Eye (tissue), 1 donor: ENCODE results near the gene UNC119B.
"Not testable (repeated sequence)": the region's sequence is repeated elsewhere in the genome, so short reads cannot be mapped to it uniquely, and the experiment has no call there.

Source experiments
- DNase-seq: peaks from one replicate; pipeline ENCODE4 v3.0.0-alpha.2; 2015

UNC119B gene

DNA sequence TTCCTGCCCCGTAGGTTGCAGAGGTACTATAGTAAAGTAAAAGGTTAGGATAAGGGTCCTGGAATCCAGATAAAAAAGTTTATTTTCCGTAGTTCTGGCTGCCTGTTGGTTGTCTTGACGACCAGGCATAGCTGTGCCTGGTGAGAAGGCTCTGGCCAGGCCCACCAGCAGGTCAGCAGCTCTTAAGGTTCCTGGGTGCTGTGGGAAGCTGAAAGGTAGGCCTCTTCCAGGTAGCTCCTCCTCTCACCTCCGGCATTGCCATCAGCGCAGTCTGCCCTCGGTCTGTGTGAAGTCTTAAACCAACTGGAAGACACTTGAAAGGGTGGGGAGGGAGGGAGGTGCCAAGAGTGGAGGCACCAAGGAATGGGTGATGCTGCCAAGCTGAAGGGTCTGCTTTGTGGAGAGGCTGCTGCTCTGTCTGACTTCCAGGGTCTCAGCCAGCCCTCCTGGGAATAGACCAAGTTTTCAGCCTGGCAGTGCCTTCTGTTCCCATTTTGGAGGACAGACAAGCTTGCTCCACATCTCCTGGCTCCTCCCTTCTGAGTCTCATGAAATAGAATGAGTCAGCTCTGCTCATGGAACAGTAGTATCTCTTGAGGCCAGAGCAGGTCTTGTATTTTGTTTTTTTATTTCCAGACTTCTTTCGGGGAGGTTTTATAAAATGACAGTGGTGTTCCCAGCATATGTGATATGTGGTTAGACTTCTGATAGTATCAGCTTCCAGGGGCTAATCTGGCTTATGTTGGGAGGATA lies 10.2 kb downstream of the UNC119B start:
- DNase-seq: no peak

DNA sequence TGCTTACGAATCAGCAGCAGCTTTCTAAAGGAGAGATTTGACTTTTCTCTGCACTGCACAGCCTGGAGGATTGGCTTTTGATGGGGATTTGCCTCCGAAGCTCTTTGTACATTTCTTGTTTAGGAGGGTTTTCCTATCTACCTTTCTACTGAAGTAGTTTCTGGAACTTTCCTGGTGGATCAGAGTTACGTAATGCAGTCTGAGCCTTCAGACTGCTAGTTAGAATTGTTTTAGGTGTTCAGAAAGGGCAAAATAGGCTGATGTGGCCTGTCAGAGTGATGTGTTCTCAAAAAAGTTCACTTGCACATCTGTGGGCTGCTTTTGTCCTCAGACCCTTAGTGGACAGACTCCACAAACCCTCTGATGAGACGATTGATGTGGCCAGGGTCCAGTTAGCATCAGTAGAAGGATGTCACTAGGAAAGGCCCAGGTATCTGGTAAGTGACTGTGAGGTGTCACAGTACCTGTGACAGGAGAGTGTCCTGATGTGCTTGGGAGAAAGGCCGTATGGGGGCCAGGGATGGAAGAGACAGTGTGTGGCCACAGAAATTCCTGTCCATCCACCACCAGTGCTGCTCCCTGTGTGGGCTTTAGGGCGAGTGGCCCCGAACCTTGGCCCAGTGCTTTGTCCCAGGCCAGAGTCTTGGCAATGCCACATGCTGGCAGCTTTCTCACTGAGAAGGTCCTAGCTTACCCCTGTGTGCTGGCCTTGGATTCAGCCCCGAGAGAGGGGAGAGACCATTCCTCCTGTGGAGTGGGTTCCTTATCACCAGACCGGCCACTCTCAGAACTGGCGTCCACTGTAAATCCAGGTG lies 10.9 kb downstream of the UNC119B start:
- DNase-seq: no peak

DNA sequence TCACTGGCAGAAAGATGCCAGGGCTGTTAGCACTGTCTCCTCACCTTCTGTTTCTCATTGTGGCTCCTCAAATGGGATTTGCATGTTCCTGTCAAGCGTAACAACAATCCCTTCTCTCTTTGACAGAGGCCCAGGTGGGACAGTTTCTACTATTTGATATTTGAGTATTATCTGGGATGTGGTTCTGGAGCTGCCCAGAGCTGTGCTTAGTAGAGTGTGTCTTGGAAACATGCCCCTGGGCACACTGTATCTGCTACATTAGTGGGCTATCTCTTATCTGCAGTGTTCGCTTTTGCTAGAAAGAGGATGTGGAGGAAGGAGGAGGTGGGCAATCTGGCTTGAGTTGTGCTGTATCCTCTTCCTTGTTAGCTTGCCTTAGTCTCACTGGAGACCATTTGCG lies 11.6 kb downstream of the UNC119B start:
- DNase-seq: no peak

DNA sequence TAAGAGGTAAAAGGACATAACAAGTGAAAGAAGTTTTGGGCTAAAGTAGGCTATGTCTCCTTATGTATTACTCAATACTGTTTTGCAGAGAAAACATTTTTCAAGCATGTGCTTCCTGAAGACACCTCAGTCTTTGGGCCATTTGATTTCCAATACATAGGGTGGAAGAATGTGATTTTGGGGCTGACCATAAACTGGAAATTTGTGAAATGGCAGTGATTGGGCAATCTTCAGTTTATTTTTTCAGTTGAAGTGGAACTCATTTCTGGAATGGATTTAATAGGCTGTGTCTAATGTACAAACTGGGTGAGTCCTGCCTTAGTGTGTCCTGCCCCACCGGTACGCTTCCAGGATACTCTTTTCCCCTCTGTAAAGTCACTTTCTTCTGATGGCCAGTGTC lies 12.5 kb downstream of the UNC119B start:
- DNase-seq: no peak

DNA sequence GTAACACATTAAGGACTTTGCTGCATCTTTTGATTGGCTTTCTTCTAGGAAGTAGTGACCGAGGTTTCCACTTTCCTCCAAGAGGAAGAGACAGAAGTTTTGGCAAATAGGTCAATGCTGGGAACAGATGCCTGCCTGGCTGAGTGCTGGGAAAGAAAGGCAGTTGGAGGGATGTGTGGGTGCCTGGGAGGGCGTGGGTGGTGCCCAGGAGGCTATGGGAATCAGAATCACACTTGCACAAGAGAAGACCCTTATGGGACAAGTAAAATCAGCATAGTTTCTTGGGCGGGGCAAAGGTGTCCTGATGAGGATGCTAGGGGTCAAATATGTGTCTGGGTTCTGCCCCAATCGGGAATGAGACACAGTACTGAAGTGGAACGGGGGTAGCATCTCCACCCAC lies 14.5 kb downstream of the UNC119B start:
- no peak for DNase-seq

DNA sequence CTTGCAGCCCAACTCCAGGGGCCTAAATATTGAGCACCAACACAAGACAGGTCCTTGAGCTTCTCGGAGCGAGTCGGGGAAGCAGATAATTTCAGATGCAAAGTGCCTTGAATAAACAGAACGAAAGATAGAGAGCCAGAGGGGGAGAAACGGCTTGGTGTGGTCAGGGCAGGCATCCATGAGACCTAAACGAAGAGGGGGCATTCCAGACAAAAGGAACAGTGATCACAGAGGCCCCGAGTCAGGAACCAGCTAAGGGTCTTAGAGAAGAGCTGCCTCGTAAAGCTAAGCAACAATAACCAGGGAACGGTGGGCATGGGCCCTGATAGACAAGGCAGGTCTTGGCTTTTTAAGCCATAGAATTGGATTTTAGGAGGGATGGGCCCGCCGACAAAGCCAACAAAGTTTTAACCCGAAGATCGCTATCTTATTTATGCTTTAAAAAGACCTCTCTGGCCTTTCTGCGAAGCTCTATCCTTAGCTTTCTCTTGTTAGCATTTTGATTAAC lies 14.9 kb downstream of the UNC119B start:
- no peak for DNase-seq

DNA sequence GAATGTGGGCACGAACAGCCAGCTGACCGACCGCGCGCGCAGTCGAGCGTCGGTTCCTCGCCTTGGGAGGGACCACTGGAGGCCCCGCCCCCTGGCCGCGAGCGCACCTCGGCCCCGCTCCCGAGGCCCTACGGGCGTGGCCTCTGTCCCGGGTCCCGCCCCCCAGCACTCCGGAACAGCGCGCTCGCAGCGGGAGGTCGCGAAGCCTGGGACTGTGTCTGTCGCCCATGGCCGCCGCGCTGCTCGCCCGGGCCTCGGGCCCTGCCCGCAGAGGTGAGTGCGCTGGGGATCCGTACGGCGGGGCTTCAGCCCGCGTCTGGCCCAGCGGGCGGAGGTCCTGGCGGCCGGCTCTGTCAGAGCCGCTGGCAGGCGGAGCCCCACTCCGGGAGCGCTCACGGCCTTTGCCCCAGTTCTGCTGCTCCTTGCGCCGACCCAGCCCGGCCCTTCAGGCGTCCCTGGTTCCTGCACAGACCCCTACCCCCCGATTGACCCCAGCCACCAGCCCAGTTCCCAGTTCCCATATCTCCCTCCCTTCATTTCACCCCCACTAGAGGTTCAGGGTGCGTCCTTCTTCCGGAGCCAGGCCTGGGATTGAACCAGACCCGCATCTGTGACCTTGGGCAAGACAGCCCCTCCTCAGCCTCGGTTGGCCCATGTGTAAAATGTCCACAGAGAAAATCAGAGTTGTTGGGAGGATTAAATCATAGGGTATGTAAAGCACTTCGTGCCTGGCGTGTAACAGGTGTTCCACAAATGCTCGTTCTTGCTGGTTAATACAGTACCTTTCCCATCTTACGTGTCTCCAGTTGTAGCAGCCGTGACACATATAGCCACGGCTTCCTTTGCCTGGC lies 15.6 kb downstream of the UNC119B start, which contains the start of gene ACADS:
Gene ACADS (plus strand): TSS at position 168 of the 851 bp plus-strand sequence. CDS start 60 bp downstream, at position 228.
- DNase-seq: peak; percentile 95

DNA sequence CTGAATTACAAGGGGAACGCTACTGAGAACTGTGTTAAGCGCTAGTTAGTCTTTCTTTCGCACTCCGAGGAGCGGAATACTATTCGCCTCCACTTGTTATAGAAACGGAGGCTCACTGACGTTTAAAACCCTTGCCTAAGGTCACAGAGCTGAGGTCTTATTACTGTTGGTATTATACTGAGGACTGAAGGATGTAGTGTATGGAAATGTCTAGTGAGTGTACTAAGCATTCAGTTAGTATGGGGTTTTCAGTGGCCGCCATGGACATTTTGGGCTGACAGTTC lies 16.2 kb downstream of the UNC119B start:
- no peak for DNase-seq

DNA sequence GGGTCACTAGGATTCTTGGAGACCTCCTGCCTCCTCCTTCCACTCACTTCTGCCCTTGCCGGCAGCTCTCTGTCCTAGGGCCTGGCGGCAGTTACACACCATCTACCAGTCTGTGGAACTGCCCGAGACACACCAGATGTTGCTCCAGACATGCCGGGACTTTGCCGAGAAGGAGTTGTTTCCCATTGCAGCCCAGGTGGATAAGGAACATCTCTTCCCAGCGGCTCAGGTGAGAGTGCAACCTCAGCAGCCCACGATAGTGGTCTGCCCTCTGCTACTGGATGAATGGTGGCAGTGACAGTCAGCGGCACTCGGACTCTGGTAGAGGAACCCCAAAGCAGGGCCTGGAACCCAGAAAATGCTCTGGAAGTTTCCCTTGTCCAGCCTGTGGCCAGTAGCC lies 16.7 kb downstream of the UNC119B start:
- DNase-seq: no peak

DNA sequence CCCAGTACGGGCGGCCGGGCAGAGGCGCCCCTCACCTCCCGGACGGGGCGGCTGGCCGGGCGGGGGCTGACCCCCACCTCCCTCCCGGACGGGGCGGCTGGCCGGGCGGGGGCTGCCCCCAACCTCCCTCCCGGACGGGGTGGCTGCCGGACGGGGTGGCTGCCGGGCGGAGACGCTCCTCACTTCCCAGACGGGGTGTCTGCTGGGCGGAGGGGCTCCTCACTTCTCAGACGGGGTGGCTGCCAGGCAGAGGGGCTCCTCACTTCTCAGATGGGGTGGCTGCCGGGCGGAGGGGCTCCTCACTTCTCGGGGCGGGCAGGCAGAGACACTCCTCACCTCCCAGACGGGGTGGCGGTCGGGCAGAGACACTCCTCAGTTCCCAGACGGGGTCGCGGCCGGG lies 21.9 kb downstream of the UNC119B start:
- not testable (repeated sequence) for DNase-seq

DNA sequence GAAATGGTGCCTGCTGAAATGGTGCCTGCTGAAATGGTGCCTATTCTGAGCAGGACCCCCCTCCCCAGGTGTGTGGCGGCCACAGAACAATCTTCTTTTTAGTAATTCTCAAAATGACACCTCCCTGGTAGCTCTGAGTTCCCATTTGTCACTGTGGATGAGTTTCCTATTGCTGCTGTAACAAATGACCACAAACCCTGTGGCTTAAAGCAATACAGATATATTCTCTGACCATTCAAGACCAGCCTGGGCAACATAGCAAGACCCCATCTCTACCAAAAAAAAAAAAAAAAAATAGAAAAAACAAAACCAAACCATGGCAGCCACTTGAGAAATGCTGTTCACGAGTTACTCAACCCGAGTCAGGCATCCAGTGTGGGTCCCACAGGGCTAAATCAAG lies 23.3 kb downstream of the UNC119B start:
- DNase-seq: no peak

DNA sequence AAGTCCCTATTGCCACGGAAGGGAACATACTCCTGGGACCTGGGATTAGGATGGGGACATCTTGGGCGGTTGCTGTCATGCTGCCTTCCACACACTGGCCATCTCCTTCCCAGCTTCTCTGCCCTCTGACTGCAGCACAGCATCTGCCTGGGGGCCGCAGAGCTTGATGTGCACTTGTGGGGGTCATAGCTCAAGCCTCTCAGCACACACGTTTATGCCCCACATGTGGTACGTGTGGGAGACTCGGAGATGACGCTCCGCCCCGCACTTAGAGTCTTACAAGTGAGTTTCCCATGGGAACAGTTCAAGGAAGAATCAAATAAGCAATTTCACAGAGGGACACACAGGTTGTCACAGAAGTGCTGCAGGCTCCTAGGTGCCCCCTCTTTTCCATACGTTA lies 24.0 kb downstream of the UNC119B start:
- no peak for DNase-seq

DNA sequence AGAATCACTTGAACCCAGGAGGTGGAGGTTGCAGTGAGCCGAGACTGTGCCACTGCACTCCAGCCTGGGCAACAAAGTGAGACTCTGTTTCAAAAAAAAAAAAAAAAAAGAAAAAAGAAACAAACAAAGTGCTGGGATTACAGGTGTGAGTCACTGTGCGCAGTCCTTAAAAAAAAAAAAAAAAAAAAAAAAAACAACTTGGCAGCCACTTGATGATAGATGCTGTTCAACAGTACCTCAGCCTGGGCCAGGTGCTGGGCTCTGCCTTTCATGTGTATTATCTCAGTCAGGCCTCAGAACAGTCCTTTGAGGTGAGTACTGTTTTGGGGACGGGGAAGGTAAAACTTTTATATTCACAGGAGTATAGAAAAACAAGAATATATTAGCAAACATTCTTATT lies 24.9 kb downstream of the UNC119B start:
- DNase-seq: no peak

DNA sequence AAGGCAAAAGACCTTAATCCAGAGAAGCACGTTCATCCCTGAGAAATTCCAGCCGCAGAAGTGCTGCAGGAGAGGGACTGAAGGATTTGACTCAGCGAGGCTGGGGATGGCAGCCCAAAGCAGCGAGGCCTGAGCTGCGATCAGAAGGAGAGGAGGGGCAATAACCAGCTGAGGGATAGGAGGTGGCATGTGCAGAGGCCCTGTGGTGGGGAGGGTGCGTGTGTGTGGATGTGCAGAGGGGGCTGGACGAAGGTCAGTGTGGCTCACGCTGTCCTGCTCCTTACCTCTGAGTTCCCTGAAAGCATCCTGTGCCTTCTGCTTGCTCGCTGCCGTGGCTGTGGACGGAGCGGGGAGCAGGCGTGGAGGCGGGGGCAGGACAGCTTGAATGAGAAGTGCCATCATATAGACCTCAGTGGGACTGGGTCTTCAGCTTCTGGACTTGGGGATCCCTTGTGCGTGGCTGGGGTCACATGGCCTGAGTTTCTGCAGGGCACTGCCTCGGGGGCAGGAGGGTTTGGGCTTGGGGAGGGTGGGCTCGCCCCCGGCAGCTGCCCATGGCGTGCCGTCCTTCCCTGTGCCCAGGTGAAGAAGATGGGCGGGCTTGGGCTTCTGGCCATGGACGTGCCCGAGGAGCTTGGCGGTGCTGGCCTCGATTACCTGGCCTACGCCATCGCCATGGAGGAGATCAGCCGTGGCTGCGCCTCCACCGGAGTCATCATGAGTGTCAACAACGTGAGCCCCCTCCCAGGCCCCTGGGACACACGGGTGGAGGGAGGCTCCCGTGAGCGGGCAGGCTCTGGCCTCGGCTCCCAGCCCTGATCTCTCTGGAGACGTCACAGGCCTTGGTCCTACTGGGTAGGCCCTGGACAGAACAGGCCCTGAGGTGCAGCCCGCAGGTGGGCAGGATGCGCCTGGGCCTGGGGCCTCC lies 26.4 kb downstream of the UNC119B start:
- DNase-seq: no peak

DNA sequence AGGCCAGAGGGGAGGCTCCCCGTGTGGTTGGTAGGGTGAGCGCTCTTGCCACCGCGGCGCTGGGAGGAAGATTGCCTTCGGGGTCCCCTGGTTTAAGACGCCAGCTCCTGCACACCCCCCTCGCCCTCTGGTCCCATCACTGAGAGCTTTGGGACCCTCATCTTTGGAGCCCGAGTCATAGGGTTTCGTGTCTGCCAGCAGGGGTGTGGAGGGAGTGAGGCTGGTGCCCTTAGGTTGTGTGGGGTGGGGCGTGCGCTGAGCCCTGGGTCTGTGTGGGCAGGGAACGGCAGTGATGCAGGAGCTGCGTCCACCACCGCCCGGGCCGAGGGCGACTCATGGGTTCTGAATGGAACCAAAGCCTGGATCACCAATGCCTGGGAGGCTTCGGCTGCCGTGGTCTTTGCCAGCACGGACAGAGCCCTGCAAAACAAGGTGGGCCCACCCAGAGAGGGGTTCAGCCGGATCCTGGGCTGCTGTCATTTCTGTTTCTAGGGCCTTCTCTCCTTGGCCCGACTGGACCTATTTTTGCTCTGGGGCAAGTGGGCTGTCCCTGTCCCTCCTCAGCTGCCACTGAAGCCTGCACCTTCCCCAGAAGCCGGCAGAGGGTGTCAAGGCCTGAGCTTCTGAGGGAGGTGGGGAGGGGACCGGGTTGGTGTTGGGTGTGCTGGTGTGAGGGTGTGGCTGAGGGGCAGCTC lies 27.4 kb downstream of the UNC119B start:
- peak; percentile 9 for DNase-seq

DNA sequence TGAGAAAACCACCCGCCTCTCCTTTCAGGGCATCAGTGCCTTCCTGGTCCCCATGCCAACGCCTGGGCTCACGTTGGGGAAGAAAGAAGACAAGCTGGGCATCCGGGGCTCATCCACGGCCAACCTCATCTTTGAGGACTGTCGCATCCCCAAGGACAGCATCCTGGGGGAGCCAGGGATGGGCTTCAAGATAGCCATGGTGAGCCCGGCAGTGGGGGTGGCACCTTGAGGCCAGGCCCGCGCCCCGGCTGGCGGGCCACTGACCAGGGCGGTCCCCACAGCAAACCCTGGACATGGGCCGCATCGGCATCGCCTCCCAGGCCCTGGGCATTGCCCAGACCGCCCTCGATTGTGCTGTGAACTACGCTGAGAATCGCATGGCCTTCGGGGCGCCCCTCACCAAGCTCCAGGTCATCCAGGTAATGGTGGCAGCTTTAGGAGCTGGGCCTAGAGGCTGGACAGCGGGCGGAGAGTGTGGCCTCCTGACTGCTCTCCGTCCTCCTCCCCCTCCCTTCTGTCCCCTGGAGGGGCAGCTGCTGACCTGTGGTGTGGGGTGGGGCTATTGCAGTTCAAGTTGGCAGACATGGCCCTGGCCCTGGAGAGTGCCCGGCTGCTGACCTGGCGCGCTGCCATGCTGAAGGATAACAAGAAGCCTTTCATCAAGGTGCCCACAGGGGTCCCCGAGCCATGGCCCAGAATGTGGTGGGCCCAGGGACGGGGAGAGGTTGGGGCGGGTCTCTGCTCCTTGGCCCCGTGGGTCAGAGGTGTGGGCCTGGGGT lies 28.2 kb downstream of the UNC119B start:
- DNase-seq: no peak

DNA sequence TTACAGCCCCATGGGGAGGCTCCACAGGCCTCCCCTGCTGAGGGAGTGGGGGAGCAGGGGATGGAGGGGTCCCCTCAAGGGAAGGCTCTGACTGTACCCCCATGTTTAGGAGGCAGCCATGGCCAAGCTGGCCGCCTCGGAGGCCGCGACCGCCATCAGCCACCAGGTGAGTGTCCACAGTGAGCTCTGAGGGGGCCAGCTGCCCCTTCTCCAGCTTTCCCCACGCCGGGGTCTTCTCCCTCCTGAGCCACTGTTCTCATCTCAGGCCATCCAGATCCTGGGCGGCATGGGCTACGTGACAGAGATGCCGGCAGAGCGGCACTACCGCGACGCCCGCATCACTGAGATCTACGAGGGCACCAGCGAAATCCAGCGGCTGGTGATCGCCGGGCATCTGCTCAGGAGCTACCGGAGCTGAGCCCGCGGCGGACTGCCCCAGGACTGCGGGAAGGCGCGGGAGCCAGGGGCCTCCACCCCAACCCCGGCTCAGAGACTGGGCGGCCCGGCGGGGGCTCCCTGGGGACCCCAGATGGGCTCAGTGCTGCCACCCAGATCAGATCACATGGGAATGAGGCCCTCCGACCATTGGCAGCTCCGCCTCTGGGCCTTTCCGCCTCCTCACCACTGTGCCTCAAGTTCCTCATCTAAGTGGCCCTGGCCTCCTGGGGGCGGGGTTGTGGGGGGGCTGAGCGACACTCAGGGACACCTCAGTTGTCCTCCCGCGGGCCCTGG lies 28.9 kb downstream of the UNC119B start:
- no peak for DNase-seq

DNA sequence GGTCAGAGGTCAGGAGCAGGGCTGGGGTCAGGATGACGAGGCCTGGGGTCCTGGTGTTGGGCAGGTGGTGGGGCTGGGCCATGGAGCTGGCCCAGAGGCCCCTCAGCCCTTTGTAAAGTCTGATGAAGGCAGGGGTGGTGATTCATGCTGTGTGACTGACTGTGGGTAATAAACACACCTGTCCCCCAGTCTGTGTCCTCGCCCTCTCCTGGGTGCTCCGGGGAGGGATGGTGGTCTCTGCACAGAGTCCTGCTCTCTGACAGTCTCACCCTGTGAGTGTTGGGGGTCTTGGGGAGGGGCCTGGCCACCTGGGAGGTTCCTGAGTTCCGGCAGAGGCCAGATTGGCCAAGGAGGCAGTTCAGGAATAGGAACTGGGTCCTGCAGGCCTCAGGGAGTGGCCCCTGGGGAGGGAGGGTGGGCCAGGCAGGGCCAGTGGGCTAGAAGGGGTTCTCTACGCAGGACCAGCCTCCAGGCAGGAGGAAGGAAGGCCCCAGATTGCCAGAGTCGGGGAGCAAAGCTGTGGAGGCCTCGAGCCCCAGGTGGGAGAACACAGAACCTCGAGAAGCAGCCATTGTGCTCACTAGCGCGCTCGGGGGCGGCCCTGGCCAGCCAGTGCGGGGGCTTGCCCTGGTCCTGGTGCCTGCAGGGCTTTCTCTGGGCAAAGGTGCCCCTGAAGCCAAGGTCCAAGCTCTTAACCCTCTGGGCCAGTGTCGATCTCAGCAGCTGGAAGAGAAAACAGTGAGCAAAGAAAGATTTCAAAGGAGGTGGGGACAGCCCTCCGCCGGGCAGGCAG lies 29.8 kb downstream of the UNC119B start:
- no peak for DNase-seq

DNA sequence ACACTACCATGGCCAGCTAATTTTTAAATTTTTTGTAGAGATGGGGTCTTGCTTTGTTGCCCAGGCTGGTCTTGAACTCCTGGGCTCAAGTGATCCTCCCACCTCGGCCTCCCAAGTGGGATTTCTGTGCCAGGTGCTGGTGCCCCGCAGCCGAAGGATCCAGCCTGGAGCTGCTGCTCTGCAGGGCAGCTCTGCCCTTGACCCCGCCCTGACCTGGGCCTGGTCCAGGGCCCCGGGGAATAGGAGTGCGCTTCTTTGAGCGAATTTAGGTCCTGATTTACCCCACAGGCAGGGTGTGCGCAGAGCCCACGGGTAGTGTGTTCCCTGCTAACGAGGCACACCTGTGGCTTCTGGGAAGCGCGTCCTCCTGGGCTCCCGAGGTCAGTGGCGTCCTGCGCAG lies 30.6 kb downstream of the UNC119B start:
- DNase-seq: no peak
